HG03025 (cell line): Measurements from ENCODE around the gene ZDHHC5.

ENCODE experiments used
- ATAC-seq: cut with Tn5 transposase; IDR thresholded peaks from one replicate; pipeline ENCODE4 v1.9.1; 2021; ENCODE audit warnings: mild to moderate bottlenecking, moderate library complexity; ENCODE audit not compliant: unreplicated experiment, low FRiP score

Gene ZDHHC5, protein sequence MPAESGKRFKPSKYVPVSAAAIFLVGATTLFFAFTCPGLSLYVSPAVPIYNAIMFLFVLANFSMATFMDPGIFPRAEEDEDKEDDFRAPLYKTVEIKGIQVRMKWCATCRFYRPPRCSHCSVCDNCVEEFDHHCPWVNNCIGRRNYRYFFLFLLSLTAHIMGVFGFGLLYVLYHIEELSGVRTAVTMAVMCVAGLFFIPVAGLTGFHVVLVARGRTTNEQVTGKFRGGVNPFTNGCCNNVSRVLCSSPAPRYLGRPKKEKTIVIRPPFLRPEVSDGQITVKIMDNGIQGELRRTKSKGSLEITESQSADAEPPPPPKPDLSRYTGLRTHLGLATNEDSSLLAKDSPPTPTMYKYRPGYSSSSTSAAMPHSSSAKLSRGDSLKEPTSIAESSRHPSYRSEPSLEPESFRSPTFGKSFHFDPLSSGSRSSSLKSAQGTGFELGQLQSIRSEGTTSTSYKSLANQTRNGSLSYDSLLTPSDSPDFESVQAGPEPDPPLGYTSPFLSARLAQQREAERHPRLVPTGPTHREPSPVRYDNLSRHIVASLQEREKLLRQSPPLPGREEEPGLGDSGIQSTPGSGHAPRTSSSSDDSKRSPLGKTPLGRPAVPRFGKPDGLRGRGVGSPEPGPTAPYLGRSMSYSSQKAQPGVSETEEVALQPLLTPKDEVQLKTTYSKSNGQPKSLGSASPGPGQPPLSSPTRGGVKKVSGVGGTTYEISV

DNA sequence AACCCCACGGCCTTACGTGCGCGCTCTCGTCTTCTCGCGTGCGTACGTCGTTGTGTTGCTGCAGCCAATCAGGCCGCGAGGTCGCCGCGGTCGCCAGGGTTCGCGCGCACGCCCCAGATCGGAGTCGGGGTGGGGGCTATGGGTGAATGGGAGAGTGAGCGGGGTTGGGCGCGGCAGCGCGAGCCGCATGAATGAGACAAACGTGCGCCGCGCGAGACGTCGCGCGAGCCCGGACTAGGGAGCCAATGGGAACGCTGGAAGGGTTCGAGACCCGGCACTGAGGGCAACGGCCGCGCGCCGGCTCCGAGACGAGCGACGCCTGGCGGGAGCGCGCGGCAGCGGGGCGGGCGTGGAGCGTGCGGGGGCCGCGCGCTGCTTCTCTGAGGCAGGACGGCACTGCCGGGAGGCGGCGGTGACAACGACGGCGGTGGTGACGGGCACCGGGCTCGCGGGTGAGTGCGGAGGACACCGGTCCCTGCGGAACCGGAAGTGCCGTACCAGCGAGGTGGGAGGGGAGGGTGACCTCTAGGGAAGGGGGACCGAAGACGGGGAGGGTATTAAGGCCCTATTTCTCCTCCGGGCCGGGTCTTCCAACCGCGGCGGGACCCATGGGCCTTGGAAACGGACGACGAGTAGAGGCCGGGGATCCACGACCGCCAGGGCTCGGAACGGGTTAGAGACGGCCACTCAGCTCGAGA, at the start of gene ZDHHC5:
ZDHHC5 (plus strand) TSS at position 379 of the 698 bp plus-strand sequence. CDS start 4,977 bp downstream, outside the sequence.
- peak; percentile 80 for ATAC-seq

DNA sequence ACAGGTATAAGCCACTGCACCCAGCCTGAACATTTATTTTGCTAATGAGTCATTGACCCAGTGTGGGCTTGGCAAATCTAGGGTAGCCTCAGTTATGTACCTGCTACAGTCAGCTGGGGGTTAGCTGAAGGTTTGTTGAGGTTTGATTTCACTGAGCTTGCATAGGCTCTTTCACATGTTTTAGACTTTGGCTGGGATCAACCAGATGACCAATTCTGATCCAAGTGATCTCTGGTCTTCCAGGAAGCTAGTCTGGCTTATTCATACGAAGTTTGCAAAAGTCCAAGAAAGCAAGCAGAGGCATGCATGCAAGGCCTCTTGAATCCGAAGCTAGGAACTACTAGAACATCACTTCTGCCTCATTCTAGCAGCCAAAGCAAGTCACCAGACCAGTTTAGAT, 49.5 kb upstream of the ZDHHC5 start:
- no peak for ATAC-seq

DNA sequence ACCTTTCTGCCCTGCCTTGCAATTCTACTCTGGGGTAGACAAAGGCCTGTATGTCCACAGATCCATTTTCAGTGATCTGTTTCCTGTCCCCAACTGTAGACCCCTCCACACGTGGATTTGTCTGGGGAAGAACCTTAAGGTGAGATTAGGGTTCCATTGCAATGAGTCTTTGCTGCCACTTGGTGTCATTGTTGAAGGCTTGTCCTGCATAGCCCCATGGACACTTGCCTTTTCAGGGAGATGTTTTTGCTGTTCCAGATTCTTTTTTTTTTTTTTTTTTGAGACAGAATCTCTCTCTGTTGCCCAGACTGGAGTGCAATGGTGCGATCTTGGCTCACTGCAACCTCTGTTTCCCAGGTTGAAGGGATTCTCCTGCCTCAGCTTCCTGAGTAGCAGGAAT, 48.6 kb upstream of the ZDHHC5 start:
- no peak for ATAC-seq

DNA sequence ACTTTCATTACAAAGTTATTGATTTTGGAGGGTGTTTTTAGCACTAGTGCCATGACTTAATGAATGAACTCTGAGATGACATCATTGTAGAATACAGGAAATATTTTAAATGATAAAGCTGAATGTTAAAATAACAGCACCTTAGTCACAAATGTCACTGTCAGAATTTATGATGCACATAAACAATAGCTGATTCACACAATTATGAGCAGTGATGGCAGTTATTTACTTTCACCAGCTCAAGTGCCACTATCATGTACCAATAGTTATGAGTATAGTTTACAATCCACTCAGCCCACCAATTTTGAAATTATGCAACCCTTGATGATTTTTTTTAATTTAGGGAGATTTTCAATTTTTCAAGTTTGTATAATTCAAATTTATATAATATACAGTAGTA, 47.4 kb upstream of the ZDHHC5 start:
- no peak for ATAC-seq

DNA sequence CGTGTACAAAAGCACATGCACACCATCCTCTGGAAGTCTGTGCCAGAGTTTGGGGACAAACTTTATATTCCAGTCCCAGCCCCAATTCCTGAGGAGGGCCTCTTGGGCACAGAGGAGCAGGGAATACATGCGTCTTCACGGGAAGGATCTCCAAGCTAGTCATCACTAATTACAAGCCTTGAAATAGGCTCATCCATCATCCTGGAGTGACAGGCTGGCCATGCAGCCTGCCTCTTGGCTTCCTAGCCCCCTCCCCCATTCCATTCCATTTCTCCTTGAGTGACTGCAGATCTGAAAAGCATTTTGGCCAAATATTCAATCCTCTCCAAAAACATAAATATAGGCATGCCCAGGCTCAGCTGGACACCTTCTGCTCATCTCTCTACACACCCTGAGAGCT, 45.7 kb upstream of the ZDHHC5 start:
- no peak for ATAC-seq

DNA sequence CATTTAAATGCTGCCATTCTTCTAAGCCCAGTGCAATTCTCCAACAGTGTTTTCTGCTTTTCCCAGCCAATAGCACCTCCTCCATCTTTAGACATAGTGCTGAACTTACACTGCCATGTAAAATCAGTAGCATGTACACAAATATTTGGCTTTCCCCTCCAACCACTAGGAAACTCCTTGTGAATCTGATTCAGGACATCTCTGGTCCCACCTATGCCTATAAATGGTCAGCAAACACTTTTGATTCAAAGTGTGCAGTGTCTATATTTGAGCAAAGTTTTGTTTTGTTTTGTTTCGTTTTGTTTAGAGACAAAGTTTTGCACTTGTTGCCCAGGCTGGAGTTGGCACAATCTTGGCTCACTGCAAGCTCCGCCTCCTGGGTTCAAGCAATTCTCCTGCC, 43.0 kb upstream of the ZDHHC5 start:
- ATAC-seq: no peak

DNA sequence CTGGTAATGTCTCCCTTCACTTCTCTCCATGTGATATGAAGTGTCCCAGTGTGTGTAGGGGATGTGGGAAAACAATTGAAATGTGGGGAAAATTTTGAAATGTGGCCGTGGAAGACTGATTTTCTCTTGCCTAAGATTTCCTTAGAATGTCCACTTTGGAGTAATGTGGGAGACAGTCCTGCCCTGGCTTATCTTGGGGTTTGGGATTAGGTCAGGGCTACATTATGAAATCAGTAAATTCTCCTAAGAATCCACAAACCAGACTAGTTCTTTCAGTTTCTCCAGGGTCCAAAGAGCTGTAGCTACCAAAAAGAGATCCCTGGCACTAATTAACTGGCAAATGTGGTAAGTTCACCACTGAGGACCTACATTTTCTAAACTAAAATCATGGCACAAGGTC, 41.0 kb upstream of the ZDHHC5 start:
- ATAC-seq: no peak

DNA sequence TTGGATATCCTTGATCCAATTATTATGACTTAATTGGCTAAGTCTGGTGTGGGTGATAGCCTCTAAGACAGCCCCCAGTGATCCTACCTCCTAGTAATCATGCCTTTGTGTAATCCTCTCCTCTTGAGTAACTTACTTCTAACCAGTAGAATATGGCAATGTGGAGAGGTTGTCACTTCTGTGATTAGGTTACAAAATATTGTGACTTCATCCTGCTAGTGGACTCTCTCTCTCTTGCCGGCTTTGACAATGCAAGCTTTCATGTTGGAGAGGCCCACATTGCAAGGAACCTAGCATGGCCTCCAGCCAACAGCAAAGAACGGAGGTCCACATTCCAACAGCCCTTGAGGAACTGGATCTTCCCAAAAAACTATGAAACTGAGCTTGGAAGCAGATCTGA, 37.7 kb upstream of the ZDHHC5 start:
- ATAC-seq: no peak

DNA sequence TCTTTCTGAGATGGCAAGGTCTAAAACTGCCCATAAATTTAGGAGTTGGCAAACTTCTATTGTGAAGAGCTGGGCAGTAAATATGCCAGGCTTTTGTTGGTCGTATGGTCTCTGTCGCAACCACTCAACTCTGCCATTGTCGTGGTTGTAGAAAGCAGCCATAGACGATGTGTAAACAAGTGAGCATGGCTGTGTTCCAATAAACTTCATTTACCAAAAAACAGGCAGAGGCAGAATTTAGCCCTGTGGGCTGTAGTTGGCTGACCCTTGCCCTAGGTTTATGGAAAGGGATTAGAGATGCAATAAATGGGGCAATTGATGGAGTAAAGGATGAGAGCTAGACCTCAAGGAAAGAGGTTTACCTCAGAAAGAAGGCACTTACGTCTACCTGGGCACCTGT, 35.8 kb upstream of the ZDHHC5 start:
- no peak for ATAC-seq

DNA sequence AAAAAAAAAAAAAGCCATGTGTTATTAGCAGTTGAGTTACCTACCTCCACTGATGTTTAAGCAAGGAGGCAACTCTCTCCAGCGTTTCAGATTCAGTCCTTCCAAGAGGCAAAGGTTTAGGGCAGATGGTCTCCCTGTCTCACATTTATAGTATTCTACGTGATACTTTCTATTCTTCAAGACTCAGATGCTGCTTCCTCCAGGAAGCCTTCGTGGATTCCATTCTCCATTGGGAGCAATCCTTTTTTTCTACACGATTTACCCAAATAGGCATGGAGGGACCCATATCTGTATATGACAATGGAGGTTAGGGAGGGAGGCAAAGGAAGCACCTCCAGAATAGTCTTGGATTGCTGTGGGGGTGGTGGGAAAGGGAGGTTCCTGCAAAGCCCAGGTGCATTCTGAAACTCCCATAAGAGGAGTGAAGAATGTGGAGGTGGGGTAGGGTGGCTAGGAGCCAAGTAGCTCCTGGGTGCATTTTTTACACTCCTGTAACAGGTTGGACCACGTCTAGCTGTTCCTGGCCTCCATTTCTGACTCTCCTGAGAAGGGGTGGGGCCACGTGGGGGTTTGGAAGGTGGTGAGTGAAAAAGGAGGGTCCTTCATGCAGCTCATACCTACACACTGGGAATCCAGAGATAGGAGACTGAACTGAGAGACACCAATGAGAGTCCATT, 34.4 kb upstream of the ZDHHC5 start:
- no peak for ATAC-seq

DNA sequence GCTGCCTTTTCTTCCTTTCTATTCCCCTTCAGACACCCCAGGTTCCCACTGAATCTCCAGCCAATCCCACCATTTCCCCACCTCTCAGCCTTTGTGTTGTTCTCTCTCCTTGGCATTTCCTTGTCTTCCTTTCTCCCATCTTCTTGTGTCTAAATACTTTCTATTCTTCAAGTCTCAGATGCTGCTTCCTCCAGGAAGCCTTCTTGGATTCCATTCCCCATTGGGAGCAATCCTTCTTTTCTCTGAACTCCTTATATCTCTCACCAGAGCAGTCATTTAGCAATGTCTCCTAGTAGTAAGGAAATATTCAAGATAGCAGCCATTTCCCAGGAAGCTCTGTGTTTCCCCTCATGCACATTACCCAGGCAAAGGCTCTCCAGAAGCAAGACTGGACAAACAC, 33.6 kb upstream of the ZDHHC5 start:
- ATAC-seq: no peak

DNA sequence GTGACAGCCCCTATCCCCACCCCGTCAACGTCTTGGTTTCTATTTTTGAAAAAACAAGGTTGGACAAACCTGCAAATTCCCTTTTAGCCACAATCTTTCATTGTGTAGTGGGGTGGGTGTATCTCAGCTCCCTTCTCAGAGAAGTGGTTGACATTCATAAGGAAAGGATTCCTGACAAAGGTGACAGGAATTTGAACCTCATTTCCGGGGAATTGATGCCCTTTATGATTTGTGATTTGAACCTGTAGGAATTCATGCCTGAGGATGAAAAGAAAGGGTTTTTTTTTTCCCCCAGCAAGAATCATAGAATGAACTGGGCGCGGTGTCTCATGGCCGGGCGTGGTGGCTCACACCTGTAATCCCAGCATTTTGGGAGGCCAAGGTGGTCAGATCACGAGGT, 32.7 kb upstream of the ZDHHC5 start:
- no peak for ATAC-seq

DNA sequence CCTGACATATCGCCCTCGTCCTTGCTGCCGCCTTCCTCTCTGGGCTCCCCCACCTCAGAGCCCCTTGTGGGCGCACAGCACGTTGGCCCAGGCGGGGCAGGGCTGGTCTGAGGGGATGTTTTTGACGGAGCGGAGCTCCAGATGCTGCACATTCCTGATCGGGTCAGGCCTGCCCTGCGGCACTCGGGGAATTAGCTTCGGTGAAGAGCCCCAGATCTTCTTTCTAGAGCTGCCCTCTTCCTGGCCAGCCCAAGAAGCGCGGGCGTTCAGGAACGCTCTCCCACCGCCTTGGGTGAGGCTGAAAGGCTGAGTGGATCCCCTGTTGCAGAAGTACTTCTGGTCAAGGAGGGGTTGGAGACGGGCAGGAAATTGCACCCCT, 30.3 kb upstream of the ZDHHC5 start:
- no peak for ATAC-seq

DNA sequence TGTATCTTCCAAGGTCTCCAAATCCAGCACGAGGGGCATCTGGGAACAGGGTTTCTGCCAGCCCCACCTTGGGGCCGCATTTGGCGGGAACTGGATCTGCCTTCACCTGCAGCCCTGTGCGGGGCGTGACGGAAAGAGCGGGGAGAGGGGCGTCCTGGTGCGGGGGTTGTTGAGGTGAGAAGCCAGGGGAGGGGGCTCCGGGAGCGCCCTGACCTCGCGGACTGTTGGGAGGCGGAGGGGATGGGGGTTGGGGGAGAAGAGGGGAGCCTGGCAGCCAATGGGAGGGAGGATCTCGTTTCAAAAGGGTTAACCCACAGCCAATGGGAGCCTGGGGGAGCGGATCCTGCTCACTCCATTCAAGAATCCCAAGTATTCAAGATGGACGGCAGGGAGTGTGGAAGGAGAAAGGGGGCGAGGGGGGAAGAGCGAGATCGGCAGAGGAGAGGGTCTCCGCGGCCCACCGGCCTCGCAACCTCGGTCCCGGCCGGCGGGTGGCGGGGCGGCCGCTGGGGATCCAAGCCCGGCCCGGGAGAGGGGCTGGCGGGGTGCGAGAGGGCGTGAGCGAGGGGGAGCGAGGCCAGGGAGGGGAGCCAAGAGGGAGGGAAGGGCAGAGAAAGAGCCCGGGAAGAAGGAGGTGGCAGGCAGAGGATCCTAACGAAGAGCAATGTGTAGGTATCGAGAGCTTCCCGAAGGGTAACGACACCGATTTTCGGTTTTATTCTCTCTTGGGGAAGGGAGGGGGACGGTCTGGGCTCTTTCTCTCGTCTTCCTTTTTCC, 29.7 kb upstream of the ZDHHC5 start:
- no peak for ATAC-seq

DNA sequence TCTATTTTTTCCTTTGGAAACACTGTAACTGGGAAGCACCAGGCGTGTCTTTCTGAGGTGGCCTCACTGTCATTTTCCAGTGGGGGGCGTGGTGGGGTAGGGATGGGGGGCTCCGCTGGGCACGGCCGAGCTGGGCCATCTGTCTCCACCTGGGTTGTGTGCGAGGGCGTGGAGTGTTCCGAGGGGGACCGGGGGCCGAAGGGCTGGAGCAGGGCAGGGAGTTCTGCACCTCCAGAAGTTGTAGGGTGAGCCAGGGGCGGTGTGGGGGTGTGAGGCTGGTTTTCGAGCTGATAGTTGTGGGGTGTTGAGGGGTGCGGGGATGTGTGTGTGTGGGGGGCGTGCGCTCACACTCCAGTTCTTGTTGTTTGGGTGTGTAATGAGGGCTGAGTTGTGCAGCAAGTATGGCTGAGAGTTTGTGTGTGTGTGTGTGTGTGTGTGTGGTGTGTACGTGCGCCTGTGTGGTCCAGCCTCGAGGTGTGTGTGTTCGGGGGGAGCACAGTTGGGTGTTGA, 29.0 kb upstream of the ZDHHC5 start:
- no peak for ATAC-seq

DNA sequence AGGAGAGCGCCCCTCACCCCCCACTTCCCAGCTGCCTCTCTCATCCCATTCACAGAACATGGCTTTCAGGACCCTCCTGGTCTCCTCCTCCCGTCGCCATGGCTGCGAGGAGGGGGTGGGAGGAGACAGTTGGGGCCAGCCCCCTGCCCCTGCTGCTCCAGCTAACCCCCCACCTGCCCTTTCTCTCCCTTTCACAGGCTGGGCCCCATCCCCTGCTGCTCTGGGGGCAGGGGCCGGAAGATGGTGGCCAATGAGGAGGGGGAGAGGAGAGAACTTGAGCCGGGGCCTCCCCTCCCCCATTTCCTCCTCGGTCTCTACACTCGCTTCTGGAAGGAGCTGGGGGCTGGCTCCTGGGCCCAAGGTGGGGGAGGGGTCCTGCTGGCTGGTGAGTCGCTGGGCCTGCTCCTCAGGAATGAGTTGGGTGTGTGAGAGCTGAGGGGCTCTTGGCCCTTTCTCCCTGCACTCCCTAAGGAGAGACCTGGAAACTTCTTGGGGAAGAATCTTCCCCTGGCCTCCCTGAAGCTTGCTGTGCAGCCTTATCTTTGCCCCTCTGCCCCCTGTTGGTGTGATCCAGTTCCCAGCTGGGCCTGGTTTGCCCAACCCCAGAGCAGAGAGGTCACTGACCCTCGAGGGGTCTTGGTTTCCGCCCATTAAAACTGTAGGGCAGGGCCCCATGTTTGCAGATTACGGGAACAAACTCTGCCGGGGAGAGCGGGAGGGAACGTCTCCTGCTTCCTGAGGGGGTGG, 28.4 kb upstream of the ZDHHC5 start:
- no peak for ATAC-seq

DNA sequence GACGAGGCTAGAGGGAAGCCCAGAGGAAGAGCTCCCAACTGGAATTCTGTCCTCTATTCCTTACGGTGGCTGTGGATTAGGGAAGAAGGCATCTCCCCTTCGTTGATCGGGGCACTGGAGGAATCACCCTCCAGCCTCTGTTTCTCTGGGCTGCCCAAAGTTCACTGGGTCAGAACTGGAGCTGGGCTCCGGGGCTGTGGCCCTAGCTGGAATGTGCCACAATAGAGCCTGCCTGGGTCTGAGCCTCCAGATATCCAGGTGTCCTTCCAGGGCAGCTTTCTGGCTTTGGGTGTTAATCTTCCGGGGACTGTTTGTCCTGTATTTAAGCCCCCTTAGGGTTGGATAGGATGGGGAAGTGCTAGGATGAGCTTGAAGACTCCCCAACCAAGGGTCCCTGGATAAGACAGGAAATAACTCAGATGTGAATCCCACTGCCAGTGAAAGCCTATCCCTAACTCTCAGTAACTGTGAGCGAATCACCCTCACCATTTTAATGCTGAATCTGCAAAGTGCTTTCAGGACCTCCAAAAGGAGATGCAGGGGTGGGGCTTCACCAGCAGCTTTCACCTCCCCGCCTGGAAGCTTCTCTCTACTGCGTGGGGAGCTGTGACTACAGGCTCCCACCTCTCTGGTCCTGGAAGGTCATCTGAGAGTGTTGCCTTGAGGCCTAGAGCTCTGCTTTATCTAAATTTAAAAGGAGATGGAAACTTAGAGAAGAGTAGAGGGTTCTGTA, 27.7 kb upstream of the ZDHHC5 start:
- ATAC-seq: no peak

DNA sequence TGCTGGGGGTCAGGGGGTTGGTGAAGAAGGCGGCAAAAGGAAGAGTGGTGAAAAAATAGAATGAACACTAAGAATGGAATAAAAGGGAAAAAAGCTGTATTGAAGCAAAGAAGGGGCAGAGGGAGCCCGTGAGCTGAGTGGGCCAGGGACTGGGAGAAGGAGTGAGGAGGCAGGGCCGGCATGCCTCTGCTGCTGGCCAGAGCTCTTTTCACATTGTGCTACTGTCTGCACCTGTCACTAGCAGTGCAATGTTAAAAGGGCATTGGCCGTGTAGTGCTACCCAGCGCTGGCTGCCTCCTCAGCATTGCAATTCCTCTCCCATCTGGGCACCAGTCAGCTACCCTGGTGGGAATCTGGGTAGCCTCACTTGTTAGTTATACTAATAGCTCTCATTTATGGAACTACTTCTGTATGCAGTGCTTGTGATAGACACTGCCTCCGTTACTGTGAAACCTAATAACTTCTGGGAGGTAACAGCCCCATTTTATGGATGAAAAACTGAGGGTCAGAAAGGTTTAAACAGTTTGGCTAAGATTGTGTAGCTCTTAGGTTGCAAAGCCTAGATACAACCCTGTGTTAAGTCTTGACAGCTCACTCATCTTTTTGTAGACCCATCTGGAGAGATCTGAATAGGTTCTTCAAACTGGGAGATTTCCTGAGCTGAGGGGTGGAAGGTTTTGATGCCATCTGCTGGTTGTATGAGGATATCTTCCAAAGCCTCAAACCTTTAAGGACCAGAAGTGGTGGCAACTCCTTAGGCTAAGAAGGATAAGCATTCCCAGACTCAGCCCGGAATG, 26.7 kb upstream of the ZDHHC5 start:
- no peak for ATAC-seq
